GM12878 (cell line): ENCODE data around the gene SYNGR3. TPM values are rescaled to one million over a fixed set of nuclear protein-coding genes. Genes with fewer than 3 reads are reported as not detected.
A peak's percentile ranks its signal among the peaks of the same experiment; 100 is the strongest.

Source experiments
- BRCA1 ChIP-seq: IDR thresholded peaks from 2 replicates; pipeline ENCODE4 v1.6.1; 2011; ENCODE audit warnings: low read depth, low read length, improper control_type of control experiment
- CREB1 ChIP-seq: IDR thresholded peaks from 2 replicates; pipeline ENCODE4 v1.6.1; 2012; ENCODE audit warnings: low read depth, mild to moderate bottlenecking, inconsistent platforms
- CREM ChIP-seq: IDR thresholded peaks from 2 replicates; pipeline ENCODE4 v1.6.1; 2014; ENCODE audit warnings: antibody characterized with exemption, low read depth
- ETV6 ChIP-seq, 2 experiments: fragments of 450-650 bp in 1 of 2; IDR thresholded peaks in 1 of 2; conservative IDR thresholded peaks in 1 of 2; 2 replicates each; pipeline ENCODE4 v1.6.1; 2014; ENCODE audit warnings: antibody characterized with exemption in 1 of 2, borderline replicate concordance in 1 of 2, low read depth in 1 of 2, mild to moderate bottlenecking in 1 of 2, moderate library complexity in 1 of 2
- NFXL1 ChIP-seq: fragments of 450-650 bp; IDR thresholded peaks from 2 replicates; pipeline ENCODE4 v1.6.1; 2017; ENCODE audit warnings: antibody characterized with exemption, mild to moderate bottlenecking, borderline replicate concordance
- NRF1 ChIP-seq: conservative IDR thresholded peaks from 2 replicates; pipeline ENCODE4 v1.6.1; 2011; ENCODE audit warnings: mild to moderate bottlenecking, low read depth, low read length, improper control_type of control experiment
- RUNX3 ChIP-seq: IDR thresholded peaks from 2 replicates; pipeline ENCODE4 v1.6.1; 2012; ENCODE audit warnings: low read length, inconsistent platforms
- SIN3A ChIP-seq: IDR thresholded peaks from 2 replicates; pipeline ENCODE4 v1.6.1; 2012; ENCODE audit warnings: low read depth, low read length, improper control_type of control experiment
- TARDBP ChIP-seq: IDR thresholded peaks from 2 replicates; pipeline ENCODE4 v1.6.1; 2016; ENCODE audit warnings: borderline replicate concordance
- TCF3 ChIP-seq: IDR thresholded peaks from 2 replicates; pipeline ENCODE4 v1.6.1; 2012; ENCODE audit warnings: low read depth, mild to moderate bottlenecking, low read length, borderline replicate concordance; ENCODE audit not compliant: insufficient read depth
- polyA plus RNA-seq, 11 experiments: library from polyadenylated mRNA; depleted of rRNA in 4 of 11; unstranded in 6 of 11; stranded (reverse) in 5 of 11; fragments of >200 nt; fragmentation: Nextera tagmentation in 4 of 11; fragmentation: Illumina TruSeq in 1 of 11; extraction: Ambion mirVana in 4 of 11; extraction: Trizol in 1 of 11; gene quantifications; 1 replicate in 1 of 11; 2 replicates in 10 of 11; pipeline versions ENCODE4 v1.2.1 to v1.2.3, GENCODE V29; 2011 to 2016; ENCODE audit warnings: inconsistent platforms in 2 of 11, missing spikeins in 2 of 11, low read depth in 1 of 11
- total RNA-seq, 4 experiments: library from RNA; depleted of rRNA in 3 of 4; stranded (reverse); fragments of >200 nt in 3 of 4; fragmentation: Illumina TruSeq in 1 of 4; extraction: Trizol in 1 of 4; gene quantifications; 2 replicates each; pipeline versions ENCODE4 v1.2.1 to v1.2.3, GENCODE V29; 2013 to 2021

SYNGR3 gene
- total and polyA plus RNA-seq, 10 of the 15 experiments (the other 5 are each of a cell fraction or from before 2014, with no cell fraction given) = 1.2 to 18.1 (median 6.6) TPM

GRCh38 chr16:1959269-1960039, 30.3 kb upstream of the SYNGR3 start, which contains the start of gene NDUFB10 (continued):
- TF ChIP-seq SIN3A = peak; percentile 27; the same call in 1 of the 2 replicates
- TF ChIP-seq NRF1 = peak; percentile 70
- no peak for TF ChIP-seq BRCA1
- peak; percentile 67; the same call in 1 of the 2 replicates for TF ChIP-seq CREB1
- no peak for TF ChIP-seq NFXL1
- peak; percentile 29; the same call in 1 of the 2 replicates for TF ChIP-seq CREM
- peak; percentile 69 for TF ChIP-seq RUNX3
- no peak for TF ChIP-seq ETV6 (conservative IDR thresholded peaks at IDR 0.05 in 1 of 2, IDR thresholded peaks at IDR 0.05 in 1 of 2; ENCODE audit: borderline replicate concordance in 1 of 2, low read depth in 1 of 2)
- TF ChIP-seq TARDBP = no peak
- TF ChIP-seq TCF3 = no peak
